AG08395 (cell line): ENCODE results near the gene RTN3.
"Not testable (repeated sequence)": the region's sequence is repeated elsewhere in the genome, so short reads cannot be mapped to it uniquely, and the experiment has no call there.

Experiments
- DNase-seq: peaks from one replicate; pipeline ENCODE4 v3.0.0; 2012; ENCODE audit warnings: mixed read lengths, low spot score

The RTN3 gene

GRCh38 chr11:63768237-63769041, 87.1 kb downstream of the RTN3 start, which contains the start of gene ZFTA:
Gene ZFTA, minus strand, starts transcription at chr11:63768775. Its CDS starts 153 bp downstream, at chr11:63768622.
- DNase-seq = peak; percentile 75

- DNase-seq = peak; percentile 72
These were observed 87.9 kb downstream of the RTN3 start for GRCh38 chr11:63769042-63769713.

- no peak for DNase-seq
These were observed 88.6 kb downstream of the RTN3 start for GRCh38 chr11:63769714-63770455.

GRCh38 chr11:63770763-63771162, 89.5 kb downstream of the RTN3 start:
- no peak for DNase-seq

- DNase-seq = not testable (repeated sequence)
These were observed 90.5 kb downstream of the RTN3 start for GRCh38 chr11:63771741-63772318.

- DNase-seq = no peak
These were observed 93.9 kb downstream of the RTN3 start for GRCh38 chr11:63775191-63775590.

- no peak for DNase-seq
These were observed 97.7 kb downstream of the RTN3 start for GRCh38 chr11:63779039-63779438.

- no peak for DNase-seq
These were observed 101.4 kb downstream of the RTN3 start for GRCh38 chr11:63782749-63783148.

- no peak for DNase-seq
These were observed 102.8 kb downstream of the RTN3 start for GRCh38 chr11:63783925-63784592.

- DNase-seq = no peak
These were observed 104.5 kb downstream of the RTN3 start for GRCh38 chr11:63785823-63786222.

GRCh38 chr11:63791495-63792167, 110.3 kb downstream of the RTN3 start:
- DNase-seq = no peak

GRCh38 chr11:63793161-63793560, 111.9 kb downstream of the RTN3 start:
- no peak for DNase-seq

GRCh38 chr11:63795066-63795465, 113.8 kb downstream of the RTN3 start:
- DNase-seq = no peak

GRCh38 chr11:63800921-63801320, 119.6 kb downstream of the RTN3 start:
- DNase-seq = no peak

- peak; percentile 43 for DNase-seq
These were observed 121.5 kb downstream of the RTN3 start for GRCh38 chr11:63802637-63803414.

- DNase-seq = no peak
These were observed 123.0 kb downstream of the RTN3 start for GRCh38 chr11:63804259-63804658.

- DNase-seq = peak; percentile 39
These were observed 124.6 kb downstream of the RTN3 start for GRCh38 chr11:63805844-63806415.
